Pancreas (tissue), 10 donors: ENCODE results near the gene DPEP2NB. TPM values are rescaled to one million over a fixed set of nuclear protein-coding genes. Genes with fewer than 3 reads are reported as not detected.
A peak's percentile ranks its signal among the peaks of the same experiment; 100 is the strongest.

Experiments used
- ATAC-seq, 4 donors: fragments of 200-7000 bp; cut with Tn5 transposase; one replicate each; pipeline versions ENCODE4 v1.8.0 to v1.9.1; 2020; ENCODE audit warnings: mild to moderate bottlenecking in 4 of 4, moderate library complexity in 4 of 4
- DNase-seq, 6 donors: peaks; one replicate each; pipeline ENCODE4 v3.0.0-alpha.2; 2020
- FAIRE-seq: peaks from 2 replicates; lab custom pipeline; 2012; peaks lifted over from hg19 to GRCh38; lab: Jason Lieb, UNC
- H3K27ac ChIP-seq, 4 donors: fragments of 200-600 bp; sonication (generic); 1 replicate in 3 of 4; 2 replicates in 1 of 4; pipeline versions ENCODE4 v1.5.0 to v1.8.0; 2020
- H3K27me3 ChIP-seq, 4 donors: fragments of 200-600 bp; one replicate each; pipeline ENCODE4 v1.8.0; 2021
- H3K36me3 ChIP-seq, 3 donors: fragments of 200-600 bp; sonication (generic) in 1 of 3; one replicate each; pipeline versions ENCODE4 v1.5.0 to v1.8.0; 2020 to 2021
- H3K4me1 ChIP-seq, 3 donors: fragments of 200-600 bp; one replicate each; pipeline ENCODE4 v1.8.0; 2021
- H3K4me3 ChIP-seq, 4 donors: fragments of 200-600 bp; sonication (generic) in 2 of 4; one replicate each; pipeline versions ENCODE4 v1.5.0 to v1.8.0; 2020 to 2021
- H3K9me3 ChIP-seq, 4 donors: fragments of 200-600 bp; one replicate each; pipeline ENCODE4 v1.8.0; 2021
- WGBS, 2 donors: extraction: QIAGEN DNeasy Blood & Tissue Kit; methylation state at CpG; one replicate each; pipeline ENCODE4 v1.1.7; 2013; 5-methylcytosine and 5-hydroxymethylcytosine counted together
- intact Hi-C, 3 donors: fragments of 100-400 bp; cut with DNase I; formaldehyde crosslinking; loops; one replicate each; pipeline versions ENCODE4 v1.11.1 to v1.14.2; 2022
- polyA plus RNA-seq, 2 donors: library from polyadenylated mRNA; stranded (reverse); fragments of 200-250 nt; gene quantifications; one replicate each; pipeline ENCODE4 v1.2.3, GENCODE V29; 2013
- total RNA-seq, 6 donors: library from RNA; stranded (reverse); fragmentation: NEBNext Ultra II Directional in 4 of 6; extraction: Animal tissue kit (Norgen Biotek cat#: 25700) in 4 of 6; gene quantifications; one replicate each; pipeline versions ENCODE4 v1.2.1 to v1.2.4, GENCODE V29; 2021 to 2023
- TF ChIP-seq, protein P1 (sequence below), 4 donors: fragments of 200-600 bp; sonication (generic) in 3 of 4; IDR thresholded peaks; one replicate each; pipeline versions ENCODE4 v1.5.0 to v1.8.0; 2021; ENCODE audit warnings: antibody characterized with exemption in 4 of 4
- donor health status: healthy with polysubstance abuse.
- donor health status: DM: no; HTN: no; CAD: no; lungs with moderate emphysema.
- donor health status: DM: no; HTN: no; CAD: no.
- donor health status: control.
- donor health status: control.
- donor health status: Bipolar disorder and iron deficiency.
- donor health status: DM: yes; HTN: yes; CAD: no.
- donor health status: DM: no; HTN: no; CAD: no.
- donor health status: DM: no; HTN: no; CAD: no.
- donor health status: DM: yes; HTN: yes; CAD: no.

Gene DPEP2NB
- total and polyA plus RNA-seq, 8 donors, result not detected

GRCh38 chr16:67969254-67970039, 46.3 kb downstream of the DPEP2NB start:
- H3K4me1 ChIP-seq, result peaks cover 9 to 26% (median 17%) of the 10 kb centered on the region in 3 donors
- no peak for ATAC-seq
- TF ChIP-seq, protein P1, sequence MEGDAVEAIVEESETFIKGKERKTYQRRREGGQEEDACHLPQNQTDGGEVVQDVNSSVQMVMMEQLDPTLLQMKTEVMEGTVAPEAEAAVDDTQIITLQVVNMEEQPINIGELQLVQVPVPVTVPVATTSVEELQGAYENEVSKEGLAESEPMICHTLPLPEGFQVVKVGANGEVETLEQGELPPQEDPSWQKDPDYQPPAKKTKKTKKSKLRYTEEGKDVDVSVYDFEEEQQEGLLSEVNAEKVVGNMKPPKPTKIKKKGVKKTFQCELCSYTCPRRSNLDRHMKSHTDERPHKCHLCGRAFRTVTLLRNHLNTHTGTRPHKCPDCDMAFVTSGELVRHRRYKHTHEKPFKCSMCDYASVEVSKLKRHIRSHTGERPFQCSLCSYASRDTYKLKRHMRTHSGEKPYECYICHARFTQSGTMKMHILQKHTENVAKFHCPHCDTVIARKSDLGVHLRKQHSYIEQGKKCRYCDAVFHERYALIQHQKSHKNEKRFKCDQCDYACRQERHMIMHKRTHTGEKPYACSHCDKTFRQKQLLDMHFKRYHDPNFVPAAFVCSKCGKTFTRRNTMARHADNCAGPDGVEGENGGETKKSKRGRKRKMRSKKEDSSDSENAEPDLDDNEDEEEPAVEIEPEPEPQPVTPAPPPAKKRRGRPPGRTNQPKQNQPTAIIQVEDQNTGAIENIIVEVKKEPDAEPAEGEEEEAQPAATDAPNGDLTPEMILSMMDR (IDR thresholded peaks at IDR 0.05), result no peak
- H3K27ac ChIP-seq, result peak overlapping the region in 3 of 4 donors; percentile 70 to 84 (median 79)
- H3K36me3 ChIP-seq, result no peaks in the 10 kb centered on the region
- H3K4me3 ChIP-seq, result peak overlapping the region; percentile 80 to 91 (median 88)
- no peaks in the 10 kb centered on the region for H3K9me3 ChIP-seq
- peak in 1 of 6 donors; percentile 67 for DNase-seq
- intact Hi-C loops, result no loop called here
- 56 to 57% methylated on average over 40 of the region's 40 CpGs for WGBS, 2 donors
- no peaks in the 10 kb centered on the region for H3K27me3 ChIP-seq
- no peak for FAIRE-seq

- FAIRE-seq, result no peak
Measured at GRCh38 chr16:67968400-67969253, 47.1 kb downstream of the DPEP2NB start, which contains the start of gene SLC12A4. Gene SLC12A4 (minus strand): TSS chr16:67968637. CDS start chr16:67968553, 84 bp downstream.

DNA sequence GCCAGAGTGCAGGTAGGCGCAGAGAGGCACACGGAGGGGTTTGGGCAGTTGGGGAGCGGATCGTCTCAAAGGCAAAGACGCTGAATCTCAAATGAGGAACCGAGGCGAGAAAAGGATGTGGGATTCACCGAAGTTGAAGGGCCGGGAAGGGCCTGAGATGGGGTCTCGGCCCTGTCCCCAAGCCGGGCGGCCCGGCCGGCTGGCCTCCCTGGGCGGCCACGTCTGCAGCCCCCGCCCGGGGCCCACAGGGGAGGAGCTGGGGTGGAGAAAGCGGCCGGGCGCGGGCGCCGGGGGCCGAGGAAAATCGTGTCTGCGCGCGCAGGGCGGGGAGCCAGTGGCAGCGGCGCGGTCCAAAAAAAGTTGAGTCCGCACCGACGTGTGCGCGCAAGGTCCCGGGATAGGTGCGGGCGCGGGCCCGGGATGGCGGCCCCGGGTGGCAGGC, 47.7 kb downstream of the DPEP2NB start:
- H3K4me3 ChIP-seq, result peak overlapping the region; percentile 80 to 91 (median 88)
- ATAC-seq (peak; percentile 39 to 60 (median 48)), FAIRE-seq (no peak), DNase-seq (peak in 4 of 6 donors; percentile 40 to 75 (median 73))
- 1 to 3% methylated on average over 43 to 45 of the region's 45 CpGs for WGBS, 2 donors
- no peaks in the 10 kb centered on the region for H3K9me3 ChIP-seq
- intact Hi-C loops, result no loop called here
- TF ChIP-seq, protein P1 (IDR thresholded peaks at IDR 0.05), result no peak
- H3K27me3 ChIP-seq, result no peaks in the 10 kb centered on the region
- H3K27ac ChIP-seq, result peak overlapping the region; percentile 70 to 84 (median 81)
- H3K36me3 ChIP-seq, result no peaks in the 10 kb centered on the region
- peaks cover 9 to 26% (median 17%) of the 10 kb centered on the region in 3 donors for H3K4me1 ChIP-seq

More at GRCh38 chr16:67968400-67969253, 47.1 kb downstream of the DPEP2NB start, which contains the start of gene SLC12A4:
- Histone ChIP-seq H3K27ac (peak within 1 kb of the TSS; percentile 70 to 84 (median 81)), H3K27me3 (no peaks in the 10 kb centered on the region), H3K4me3 (peak within 1 kb of the TSS; percentile 80 to 91 (median 88)), H3K4me1 (peaks cover 9 to 26% (median 17%) of the 10 kb centered on the region in 3 donors), H3K36me3 (no peaks in the 10 kb centered on the region), H3K9me3 (no peaks in the 10 kb centered on the region)
- intact Hi-C loops, result no loop called here
- TF ChIP-seq, protein P1 (IDR thresholded peaks at IDR 0.05), result no peak
- ATAC-seq (peak; percentile 89 to 95 (median 92)), DNase-seq (peak; percentile 77 to 92 (median 85))
- WGBS, 2 donors, result 1% methylated on average over 49 to 78 of the region's 78 CpGs

GRCh38 chr16:67967183-67967957, 48.3 kb downstream of the DPEP2NB start:
- peaks cover 9 to 30% (median 17%) of the 10 kb centered on the region in 3 donors for H3K4me1 ChIP-seq
- no peaks in the 10 kb centered on the region for H3K9me3 ChIP-seq
- intact Hi-C loops, result no loop called here
- FAIRE-seq (no peak), ATAC-seq (peak in 1 of 4 donors; percentile 2), DNase-seq (no peak)
- H3K27me3 ChIP-seq, result no peaks in the 10 kb centered on the region
- 30 to 45% methylated on average over 18 of the region's 18 CpGs for WGBS, 2 donors
- H3K4me3 ChIP-seq, result peak overlapping the region; percentile 80 to 91 (median 88)
- no peaks in the 10 kb centered on the region for H3K36me3 ChIP-seq
- TF ChIP-seq, protein P1 (IDR thresholded peaks at IDR 0.05), result no peak
- peak overlapping the region; percentile 70 to 84 (median 81) for H3K27ac ChIP-seq
